GM13976 (cell line): ENCODE data around the gene CHIA.
A peak's percentile ranks its signal among the peaks of the same experiment; 100 is the strongest.
"Not testable (repeated sequence)": the region's sequence is repeated elsewhere in the genome, so short reads cannot be mapped to it uniquely, and the experiment has no call there.

Experiments
- DNase-seq: peaks from one replicate; pipeline ENCODE4 v3.0.0; 2012; ENCODE audit warnings: low spot score
- in situ Hi-C: fragments of 300-500 bp; cut with MboI; formaldehyde crosslinking; loops from one replicate; pipeline ENCODE4 v1.12.0; 2022; ENCODE audit warnings: low sequenced_read_pairs, mixed read lengths, inconsistent platforms; ENCODE audit not compliant: unreplicated experiment
- TF ChIP-seq, protein P1 (sequence below): IDR thresholded peaks from 2 replicates; pipeline ENCODE4 v1.5.1; 2012; ENCODE audit warnings: borderline replicate concordance, mild to moderate bottlenecking; ENCODE audit not compliant: insufficient read depth; ENCODE audit errors: extremely low read depth, missing control alignments, control extremely low read depth

The CHIA gene

DNA sequence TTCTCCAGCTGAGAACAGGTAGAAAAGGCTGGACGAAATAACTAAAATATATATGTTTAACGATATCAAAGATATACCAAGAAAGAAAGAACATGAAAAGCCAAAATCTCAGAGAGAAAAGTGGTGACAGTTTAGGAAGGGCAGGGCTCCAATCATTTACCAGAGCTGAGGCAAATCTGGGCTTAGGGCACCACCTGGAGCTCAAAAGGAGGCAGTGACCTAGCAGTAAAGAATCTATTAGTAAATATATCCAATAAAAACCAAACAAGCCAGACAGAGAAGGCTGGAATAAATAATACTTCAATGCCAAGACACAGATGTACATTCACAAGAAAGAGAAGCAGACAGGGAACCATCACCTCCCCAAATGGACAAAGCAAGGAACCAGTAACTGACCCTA is 43.5 kb downstream of the CHIA start:
- DNase-seq, result peak; percentile 67
- in situ Hi-C loops, result loop anchor here (10.0 kb wide), 1 partner anchor 109 kb away; the partner anchor contains the start of gene CHI3L2
- TF ChIP-seq, protein P1, sequence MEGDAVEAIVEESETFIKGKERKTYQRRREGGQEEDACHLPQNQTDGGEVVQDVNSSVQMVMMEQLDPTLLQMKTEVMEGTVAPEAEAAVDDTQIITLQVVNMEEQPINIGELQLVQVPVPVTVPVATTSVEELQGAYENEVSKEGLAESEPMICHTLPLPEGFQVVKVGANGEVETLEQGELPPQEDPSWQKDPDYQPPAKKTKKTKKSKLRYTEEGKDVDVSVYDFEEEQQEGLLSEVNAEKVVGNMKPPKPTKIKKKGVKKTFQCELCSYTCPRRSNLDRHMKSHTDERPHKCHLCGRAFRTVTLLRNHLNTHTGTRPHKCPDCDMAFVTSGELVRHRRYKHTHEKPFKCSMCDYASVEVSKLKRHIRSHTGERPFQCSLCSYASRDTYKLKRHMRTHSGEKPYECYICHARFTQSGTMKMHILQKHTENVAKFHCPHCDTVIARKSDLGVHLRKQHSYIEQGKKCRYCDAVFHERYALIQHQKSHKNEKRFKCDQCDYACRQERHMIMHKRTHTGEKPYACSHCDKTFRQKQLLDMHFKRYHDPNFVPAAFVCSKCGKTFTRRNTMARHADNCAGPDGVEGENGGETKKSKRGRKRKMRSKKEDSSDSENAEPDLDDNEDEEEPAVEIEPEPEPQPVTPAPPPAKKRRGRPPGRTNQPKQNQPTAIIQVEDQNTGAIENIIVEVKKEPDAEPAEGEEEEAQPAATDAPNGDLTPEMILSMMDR, result peak; percentile 43

DNA sequence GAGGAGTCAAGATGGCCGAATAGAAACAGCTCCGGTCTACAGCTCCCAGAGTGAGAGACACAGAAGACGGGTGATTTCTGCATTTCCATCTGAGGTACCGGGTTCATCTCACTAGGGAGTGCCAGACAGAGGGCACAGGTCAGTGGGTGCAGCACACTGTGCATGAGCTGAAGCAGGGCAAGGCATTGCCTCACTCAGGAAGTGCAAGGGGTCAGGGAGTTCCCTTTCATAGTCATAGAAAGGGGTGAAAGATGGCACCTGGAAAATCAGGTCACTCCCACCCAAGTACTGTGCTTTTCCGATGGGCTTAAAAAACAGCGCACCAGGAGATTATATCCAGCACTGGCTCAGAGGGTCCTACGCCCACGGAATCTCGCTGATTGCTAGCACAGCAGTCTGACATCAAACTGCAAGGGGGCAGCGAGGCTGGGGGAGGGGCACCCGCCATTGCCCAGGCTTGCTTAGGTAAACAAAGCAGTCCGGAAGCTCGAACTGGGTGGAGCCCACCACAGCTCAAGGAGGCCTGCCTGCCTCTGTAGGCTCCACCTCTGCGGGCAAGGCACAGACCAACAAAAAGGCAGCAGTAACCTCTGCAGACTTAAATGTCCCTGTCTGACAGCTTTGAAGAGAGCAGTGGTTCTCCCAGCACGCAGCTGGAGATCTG is 44.7 kb downstream of the CHIA start:
- in situ Hi-C loops, result loop anchor here (10.0 kb wide), 1 partner anchor 111 kb away; the partner anchor contains the start of gene CHI3L2

DNA sequence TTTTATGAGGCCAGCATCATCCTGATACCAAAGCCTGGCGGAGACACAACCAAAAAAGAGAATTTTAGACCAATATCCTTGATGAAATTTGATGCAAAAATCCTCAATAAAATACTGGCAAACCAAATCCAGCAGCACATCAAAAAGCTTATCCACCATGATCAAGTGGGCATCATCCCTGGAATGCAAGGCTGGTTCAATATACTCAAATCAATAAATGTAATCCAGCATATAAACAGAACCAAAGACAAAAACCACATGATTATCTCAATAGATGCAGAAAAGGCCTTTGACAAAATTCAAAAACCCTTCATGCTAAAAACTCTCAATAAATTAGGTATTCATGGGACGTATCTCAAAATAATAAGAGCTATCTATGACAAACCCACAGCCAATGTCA is 48.2 kb downstream of the CHIA start:
- not testable (repeated sequence) for DNase-seq
- in situ Hi-C loops, result loop anchor here (10.0 kb wide), 1 partner anchor 114 kb away; the partner anchor contains the start of gene CHI3L2

More for the DNA sequence above, 44.7 kb downstream of the CHIA start:
- DNase-seq, result not testable (repeated sequence)

DNA sequence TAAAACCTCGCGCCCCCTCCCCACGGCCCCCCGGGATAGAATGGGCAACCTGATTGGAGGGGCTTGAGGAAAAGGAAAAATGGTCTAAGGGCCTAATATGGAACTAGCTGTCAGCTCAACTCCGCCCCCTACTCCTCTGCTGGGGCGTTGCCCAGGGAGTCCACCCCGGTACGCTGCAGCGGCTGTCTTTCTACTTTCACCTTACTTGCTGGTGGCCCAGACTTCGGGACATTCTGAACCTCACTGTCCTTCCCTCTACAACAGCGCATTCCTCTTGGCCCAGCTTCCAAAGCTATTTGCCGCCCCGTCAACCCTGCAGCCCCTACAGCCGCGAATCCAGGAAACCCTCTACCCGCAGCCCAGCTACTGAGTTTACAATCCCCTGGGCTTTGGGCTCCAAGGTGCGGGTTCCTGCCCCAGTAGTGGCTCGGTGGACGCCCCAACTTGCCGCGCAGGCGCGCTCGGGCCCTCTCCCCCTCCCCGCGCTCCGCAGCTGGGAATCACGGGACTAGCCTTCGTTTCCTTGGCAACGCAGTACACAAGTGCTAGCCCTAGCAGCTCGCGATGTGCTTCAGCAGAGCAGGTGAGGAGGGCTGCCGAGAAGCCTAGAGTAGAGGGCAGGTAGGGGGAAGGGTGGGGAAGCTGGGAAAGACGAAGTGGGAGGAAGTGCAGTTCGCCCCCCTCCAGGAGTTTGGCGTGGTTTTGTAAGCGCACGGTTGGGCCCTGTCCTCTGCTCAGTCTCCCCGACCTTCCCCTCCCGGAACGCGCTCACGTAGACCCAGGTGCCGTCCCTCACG is 55.6 kb downstream of the CHIA start:
- TF ChIP-seq, protein P1, result peak; percentile 11
- in situ Hi-C loops, result no loop called here
- DNase-seq, result peak; percentile 91

DNA sequence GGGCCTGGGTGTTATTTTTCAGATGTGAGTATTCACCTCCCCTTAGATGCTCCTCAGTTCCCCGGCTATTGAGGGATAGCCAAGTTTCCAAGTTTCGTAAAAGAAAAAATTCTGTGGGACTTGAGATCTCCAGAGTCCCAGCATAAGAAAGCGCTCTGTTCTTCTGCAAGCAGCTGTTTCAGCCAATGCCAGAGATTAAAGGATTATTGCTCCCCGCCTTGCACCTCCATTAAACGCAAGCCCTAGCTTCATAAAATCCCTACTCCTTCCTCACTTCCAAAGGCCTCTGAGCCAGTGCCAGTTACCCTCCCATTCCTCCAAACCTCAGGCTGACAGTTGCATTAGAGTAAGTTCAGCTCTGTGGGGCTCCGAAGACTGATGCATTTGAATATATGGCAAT is 56.4 kb downstream of the CHIA start:
- TF ChIP-seq, protein P1, result no peak
- DNase-seq, result no peak
- in situ Hi-C loops, result no loop called here

DNA sequence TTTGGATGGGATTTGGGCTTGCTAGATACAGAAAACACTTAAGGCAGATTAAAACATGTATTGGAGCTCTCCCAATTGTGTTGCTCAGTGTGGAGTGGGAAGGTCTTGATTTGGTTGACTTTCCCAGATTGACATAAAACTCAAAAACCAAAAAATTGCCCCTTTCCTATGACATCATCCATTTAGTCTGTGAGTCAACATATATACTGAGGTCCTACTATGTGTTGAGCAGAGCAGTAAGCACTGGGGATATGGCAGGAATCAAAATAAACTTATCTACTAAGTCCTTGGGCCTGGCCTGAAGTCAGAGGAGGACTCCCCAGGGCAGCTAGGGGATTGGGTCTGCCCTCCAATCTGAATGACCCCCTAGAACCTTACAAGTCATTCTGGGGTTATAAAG is 61.0 kb downstream of the CHIA start:
- TF ChIP-seq, protein P1, result no peak
- in situ Hi-C loops, result no loop called here
- no peak for DNase-seq

DNA sequence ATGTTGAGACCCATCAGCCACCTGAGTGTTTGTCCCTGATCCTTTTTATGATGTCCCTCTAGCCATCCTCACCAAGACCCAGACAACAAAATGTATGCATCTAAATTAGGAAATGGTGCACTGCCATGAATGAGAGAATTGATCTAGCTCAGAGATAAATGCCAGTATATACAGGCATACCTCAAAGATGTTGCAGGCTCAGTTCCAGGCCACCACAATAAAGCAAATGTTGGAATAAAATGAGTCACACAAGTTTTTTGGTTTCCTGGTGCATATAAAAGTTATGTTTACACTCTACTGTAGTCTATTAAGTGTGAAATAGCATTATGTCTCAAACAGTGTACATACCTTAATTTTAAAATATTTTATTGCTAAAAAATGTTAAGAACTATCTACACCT is 63.9 kb downstream of the CHIA start:
- TF ChIP-seq, protein P1, result no peak
- in situ Hi-C loops, result no loop called here
- DNase-seq, result no peak

DNA sequence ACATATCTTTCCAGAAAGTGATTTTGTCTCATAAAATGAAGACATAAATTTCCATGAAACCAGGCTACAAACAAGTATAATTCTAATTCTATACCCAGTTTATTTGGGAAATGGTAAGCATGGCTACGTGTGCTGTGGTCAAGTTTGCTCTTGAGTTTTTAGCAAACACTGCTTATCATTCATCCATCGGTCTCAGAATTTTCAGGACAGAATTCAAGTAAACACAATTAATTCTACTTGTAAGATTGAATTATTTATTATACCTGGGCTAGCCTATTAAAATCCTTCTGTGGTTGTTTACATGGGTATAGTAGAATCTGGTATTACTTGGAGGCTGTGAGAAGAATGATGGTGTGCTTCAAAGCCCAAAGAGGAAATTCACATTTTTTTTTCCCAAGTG is 68.3 kb downstream of the CHIA start:
- TF ChIP-seq, protein P1, result no peak
- no peak for DNase-seq
- in situ Hi-C loops, result no loop called here
